ENCODE results near the gene MTFR1L. TPM values are rescaled to one million over a fixed set of nuclear protein-coding genes. Genes with fewer than 3 reads are reported as not detected.

Gene MTFR1L
- total and polyA plus RNA-seq, 11 donors: 123 to 319 (median 213) TPM

DNA sequence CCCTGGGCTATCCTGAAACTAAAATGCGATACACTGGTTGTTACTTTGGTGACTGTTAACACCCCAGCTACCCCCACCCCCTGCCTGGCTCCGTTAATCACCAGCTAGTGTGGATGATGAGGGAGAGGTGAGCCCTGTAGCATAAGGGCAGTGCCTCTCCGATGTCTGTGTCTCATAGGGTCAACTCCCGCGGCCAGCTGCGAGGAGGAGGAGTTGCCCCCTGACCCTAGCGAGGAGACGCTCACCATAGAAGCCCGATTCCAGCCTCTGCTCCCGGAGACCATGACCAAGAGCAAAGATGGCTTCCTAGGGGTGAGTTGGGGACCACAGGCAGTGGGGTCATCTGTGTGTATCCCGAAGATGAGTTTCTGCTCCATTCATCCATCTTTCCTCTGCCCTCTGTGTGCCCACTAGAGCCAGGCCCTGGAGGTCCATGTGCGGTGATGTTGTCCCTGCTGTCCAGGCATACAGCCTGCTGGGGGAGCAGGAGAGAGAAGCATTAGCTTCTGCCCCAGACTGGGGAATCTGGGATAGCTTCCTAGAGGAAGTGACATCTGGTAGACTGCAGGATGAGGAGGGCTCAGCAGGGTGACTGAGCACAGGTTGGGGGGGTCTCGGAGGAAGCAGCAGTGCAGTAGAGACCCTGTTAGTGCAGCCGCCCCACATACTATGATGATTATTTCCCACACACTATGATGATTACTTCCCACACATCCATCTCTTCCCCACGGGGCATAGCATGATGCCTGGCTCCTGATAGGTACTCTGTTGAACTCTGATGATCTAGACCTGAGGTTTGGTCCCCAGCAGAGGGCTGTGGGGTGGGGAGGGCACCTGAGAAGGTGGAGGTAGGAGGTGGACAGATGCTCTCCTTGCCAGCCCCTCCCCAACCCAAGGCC, 14.5 kb upstream of the MTFR1L start:
- intact Hi-C loops (cut with DNase I): loop anchor here in 3 of 10 donors (5.0 to 10.0 kb wide), 3 partner anchors 300 to 558 kb away; partner anchors contain the start of genes RHCE (in 1 of the 3) and RSRP1 (in 1 of the 3)
- DNase-seq (peak in 2 of 5 donors; percentile 28 to 42), ATAC-seq (peak in 1 of 4 donors; percentile 1)
- H3K4me3 ChIP-seq: no peak overlapping the region
- peaks cover 6 to 86% (median 65%) of the 10 kb centered on the region in 12 donors for H3K4me1 ChIP-seq
- peaks cover 0 to 46% (median 27%) of the 10 kb centered on the region in 9 donors for H3K36me3 ChIP-seq
- no peaks in the 10 kb centered on the region for H3K9me3 ChIP-seq
- no peaks in the 10 kb centered on the region for H3K27me3 ChIP-seq
- no peak for TF ChIP-seq POLR2A (IDR thresholded peaks at IDR 0.05)
- TF ChIP-seq, protein P1, sequence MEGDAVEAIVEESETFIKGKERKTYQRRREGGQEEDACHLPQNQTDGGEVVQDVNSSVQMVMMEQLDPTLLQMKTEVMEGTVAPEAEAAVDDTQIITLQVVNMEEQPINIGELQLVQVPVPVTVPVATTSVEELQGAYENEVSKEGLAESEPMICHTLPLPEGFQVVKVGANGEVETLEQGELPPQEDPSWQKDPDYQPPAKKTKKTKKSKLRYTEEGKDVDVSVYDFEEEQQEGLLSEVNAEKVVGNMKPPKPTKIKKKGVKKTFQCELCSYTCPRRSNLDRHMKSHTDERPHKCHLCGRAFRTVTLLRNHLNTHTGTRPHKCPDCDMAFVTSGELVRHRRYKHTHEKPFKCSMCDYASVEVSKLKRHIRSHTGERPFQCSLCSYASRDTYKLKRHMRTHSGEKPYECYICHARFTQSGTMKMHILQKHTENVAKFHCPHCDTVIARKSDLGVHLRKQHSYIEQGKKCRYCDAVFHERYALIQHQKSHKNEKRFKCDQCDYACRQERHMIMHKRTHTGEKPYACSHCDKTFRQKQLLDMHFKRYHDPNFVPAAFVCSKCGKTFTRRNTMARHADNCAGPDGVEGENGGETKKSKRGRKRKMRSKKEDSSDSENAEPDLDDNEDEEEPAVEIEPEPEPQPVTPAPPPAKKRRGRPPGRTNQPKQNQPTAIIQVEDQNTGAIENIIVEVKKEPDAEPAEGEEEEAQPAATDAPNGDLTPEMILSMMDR (IDR thresholded peaks at IDR 0.05): peak in 1 of 12 donors; percentile 6
- 82 to 85% (median 83%) methylated on average over 9 to 15 of the region's 15 CpGs for WGBS, 4 donors
- peak overlapping the region in 11 of 12 donors; percentile 40 to 76 (median 63) for H3K27ac ChIP-seq

DNA sequence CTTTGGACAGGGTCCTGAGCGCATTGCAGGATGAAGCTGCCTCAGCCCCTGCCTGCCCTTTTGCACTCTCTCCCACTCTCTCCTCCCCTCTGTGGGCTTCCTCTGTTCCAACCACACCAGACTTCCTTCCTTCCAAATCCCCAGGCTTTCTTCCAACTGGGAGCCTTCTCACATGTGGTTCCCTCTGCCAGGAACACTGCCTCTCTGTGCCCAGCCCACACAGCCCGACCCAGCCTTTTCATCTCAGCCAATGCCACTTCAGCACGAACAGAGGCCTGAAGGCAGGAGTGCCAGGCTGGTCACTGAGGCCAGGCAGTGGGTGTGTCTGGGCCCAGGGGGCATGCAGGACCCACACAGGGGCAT, 13.9 kb upstream of the MTFR1L start:
- Histone ChIP-seq H3K27me3 (no peaks in the 10 kb centered on the region), H3K9me3 (no peaks in the 10 kb centered on the region), H3K36me3 (peaks cover 0 to 50% (median 29%) of the 10 kb centered on the region in 9 donors), H3K27ac (peak overlapping the region; percentile 23 to 76 (median 63)), H3K4me3 (no peak overlapping the region), H3K4me1 (peaks cover 6 to 89% (median 68%) of the 10 kb centered on the region in 12 donors)
- 24 to 30% (median 28%) methylated on average over 3 of the region's 3 CpGs for WGBS, 4 donors
- DNase-seq (peak in 4 of 5 donors; percentile 68 to 80 (median 72)), ATAC-seq (peak; percentile 73 to 82 (median 78))
- TF ChIP-seq, protein P1 (IDR thresholded peaks at IDR 0.05): no peak
- no peak for TF ChIP-seq POLR2A (IDR thresholded peaks at IDR 0.05)
- intact Hi-C loops (cut with DNase I): loop anchor here in 3 of 10 donors (5.0 to 10.0 kb wide), 3 partner anchors 301 to 559 kb away; partner anchors contain the start of genes RHCE (in 1 of the 3) and RSRP1 (in 1 of the 3)

DNA sequence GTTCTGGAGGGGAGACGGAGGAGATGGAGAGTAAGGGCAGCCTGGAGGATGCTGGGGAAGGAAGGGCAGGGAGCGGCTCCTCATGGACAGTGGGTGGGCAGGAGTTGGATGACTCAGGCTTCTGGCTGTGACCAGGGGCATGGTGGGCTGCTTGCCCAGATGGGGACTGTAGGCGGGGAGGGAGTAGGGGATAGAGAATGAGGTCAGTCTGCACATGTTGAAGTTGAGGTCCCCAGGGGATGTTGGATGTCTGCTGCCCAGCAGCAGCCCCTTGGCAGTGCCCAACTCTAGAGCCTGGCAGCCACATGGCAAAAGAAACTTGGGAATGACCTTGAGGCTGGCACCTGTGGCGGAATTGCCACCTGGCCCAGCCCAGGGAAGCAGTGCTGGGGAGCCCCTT, 13.3 kb upstream of the MTFR1L start:
- Histone ChIP-seq H3K36me3 (peaks cover 0 to 56% (median 31%) of the 10 kb centered on the region in 9 donors), H3K27me3 (no peaks in the 10 kb centered on the region), H3K27ac (peak overlapping the region in 11 of 12 donors; percentile 40 to 76 (median 63)), H3K9me3 (no peaks in the 10 kb centered on the region), H3K4me3 (no peak overlapping the region), H3K4me1 (peaks cover 6 to 87% (median 66%) of the 10 kb centered on the region in 12 donors)
- ATAC-seq: peak in 3 of 4 donors; percentile 7 to 51 (median 26)
- DNase-seq: peak in 4 of 5 donors; percentile 43 to 82 (median 70)
- no peak for TF ChIP-seq POLR2A (IDR thresholded peaks at IDR 0.05)
- TF ChIP-seq, protein P1 (IDR thresholded peaks at IDR 0.05): no peak
- WGBS, 4 donors: 68 to 81% (median 75%) methylated on average over 4 of the region's 4 CpGs
- intact Hi-C loops (cut with DNase I): loop anchor here in 3 of 10 donors (5.0 to 10.0 kb wide), 3 partner anchors 302 to 559 kb away; partner anchors contain the start of genes RHCE (in 1 of the 3) and RSRP1 (in 1 of the 3)

Data from heart left ventricle (tissue), 16 donors.